Cerebellar cortex (tissue), 1 donor: ENCODE data around the gene THRSP.
"Not testable (repeated sequence)": the region's sequence is repeated elsewhere in the genome, so short reads cannot be mapped to it uniquely, and the experiment has no call there.

Source experiments
- DNase-seq: peaks from one replicate; pipeline ENCODE4 v3.0.0-alpha.2; 2015; ENCODE audit warnings: low spot score

Gene THRSP

DNA sequence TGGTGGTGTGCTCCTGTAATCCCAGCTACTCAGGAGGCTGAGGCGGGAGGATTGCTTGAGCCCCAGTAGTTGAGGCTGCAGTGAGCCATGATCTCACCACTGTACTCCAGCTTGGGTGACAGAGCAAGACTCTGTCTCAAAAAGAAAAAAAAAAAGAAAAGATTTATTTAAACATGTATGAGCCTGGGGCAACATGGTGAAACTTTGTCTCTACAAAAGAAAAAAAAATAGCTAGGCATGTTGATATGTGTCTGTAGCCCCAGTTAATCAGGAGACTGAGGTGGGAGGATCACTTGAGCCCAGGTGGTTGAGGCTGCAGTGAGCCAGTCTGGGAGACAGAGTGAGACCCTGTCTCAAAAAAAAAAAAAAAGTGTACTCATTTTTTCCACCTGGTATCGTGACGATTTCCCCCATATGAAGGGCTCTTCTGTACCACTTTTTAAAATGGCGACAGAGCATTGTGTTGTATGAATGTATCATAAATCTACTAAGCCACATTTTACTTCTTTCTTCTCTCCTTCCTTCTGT is 24.2 kb upstream of the THRSP start:
- no peak for DNase-seq

DNA sequence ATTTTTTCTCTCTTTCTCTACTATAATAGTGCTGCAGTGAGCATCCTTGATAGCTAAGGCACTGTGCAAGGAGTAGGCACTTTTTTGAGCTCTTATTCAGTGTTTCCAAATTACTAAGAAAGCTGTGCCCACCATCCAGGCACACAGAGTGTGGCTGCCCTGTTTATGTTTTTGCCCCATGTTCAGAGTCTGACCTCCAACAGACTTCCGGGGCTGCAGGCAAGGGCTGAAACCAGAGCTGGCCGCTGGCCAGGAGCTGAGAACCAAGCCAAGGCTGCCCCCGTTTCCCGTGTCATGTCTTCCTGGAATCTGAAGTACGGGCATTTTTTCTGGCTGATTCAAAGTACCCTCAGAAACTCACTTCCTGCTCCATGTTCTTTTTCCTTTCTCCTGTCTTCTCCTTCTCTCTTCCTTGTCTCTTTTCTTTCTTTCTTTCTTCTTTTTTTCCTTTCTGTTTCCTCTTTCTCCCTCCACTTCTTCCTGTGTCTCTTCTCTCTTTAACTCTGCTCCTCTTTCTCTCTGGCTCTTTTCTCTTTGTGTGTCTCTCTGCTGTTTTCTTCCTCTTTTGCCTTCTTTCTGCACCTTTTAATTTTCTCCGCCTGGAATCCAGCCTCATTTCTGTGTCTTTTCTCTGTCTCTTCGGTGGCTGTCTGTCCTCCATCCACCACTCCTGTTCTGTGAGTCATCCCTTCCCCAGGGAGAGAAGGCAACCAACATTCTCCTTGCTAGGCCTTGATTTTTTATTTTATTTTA is 23.6 kb upstream of the THRSP start:
- DNase-seq: no peak

DNA sequence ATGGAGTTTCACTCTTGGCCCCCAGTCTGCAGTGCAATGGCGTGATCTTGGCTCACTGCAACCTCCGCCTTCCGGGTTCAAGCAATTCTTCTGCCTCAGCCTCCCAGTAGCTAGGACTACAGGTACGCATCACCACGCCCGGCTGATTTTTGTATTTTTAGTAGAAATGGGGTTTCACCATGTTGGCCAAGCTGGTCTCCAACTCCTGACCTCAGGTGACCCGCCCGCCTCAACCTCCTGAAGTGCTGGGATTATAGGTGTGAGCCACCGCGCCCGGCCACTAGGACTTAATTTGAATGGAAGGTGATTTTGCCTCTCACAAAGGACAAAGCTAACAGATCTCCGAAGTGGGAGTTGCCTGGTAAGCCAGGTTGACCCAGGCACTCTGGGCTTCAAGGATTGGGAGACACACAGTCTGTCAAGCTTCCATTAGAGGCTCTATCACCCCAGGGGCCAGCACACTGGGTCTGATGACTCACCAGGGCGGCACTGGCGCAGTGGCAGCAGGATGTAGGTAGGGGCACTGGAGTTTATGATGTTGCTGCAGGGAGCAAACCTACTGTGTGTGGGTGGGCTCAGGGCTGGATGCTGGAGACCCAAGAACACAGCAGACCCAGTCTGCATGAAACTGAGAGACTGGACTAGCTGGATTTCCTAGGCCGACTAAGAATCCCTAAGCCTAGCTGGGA is 22.8 kb upstream of the THRSP start:
- no peak for DNase-seq

DNA sequence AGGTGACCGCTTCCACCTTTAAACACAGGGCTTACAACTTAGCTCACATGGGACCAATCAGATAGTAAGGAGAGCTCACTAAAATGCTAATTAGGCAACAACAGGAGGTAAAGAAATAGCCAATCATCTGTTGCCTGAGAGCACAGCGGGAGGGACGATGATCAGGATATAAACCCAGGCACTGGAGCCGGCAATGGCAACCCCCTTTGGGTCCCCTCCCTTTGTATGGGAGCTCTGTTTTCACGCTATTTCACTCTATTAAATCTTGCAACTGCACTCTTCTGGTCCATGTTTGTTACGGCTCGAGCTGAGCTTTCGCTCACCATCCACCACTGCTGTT is 22.3 kb upstream of the THRSP start:
- DNase-seq: not testable (repeated sequence)

DNA sequence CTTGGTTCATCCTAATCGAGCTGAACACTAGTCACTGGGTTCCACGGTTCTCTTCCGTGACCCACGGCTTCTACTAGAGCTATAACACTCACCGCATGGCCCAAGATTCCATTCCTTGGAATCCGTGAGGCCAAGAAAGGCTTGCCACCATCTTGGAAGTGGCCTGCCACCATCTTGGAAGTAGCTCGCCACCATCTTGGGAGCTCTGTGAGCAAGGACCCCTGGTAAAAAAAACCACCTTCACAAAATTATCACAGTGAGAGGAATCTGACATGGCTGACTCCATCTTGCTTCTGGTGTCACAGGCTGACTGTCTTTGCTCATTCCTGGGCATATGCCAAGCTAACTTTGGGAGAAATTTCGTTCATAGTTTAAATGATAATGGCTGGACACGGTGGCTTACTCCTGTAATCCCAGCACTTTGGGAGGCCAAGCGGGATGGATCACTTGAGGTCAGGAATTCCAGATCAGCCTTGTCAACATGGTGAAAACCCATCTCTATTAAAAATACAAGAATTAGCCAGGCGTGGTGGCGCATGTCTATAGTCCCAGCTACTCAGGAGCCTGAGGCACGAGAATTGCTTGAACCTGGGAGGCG is 21.7 kb upstream of the THRSP start:
- DNase-seq: no peak

DNA sequence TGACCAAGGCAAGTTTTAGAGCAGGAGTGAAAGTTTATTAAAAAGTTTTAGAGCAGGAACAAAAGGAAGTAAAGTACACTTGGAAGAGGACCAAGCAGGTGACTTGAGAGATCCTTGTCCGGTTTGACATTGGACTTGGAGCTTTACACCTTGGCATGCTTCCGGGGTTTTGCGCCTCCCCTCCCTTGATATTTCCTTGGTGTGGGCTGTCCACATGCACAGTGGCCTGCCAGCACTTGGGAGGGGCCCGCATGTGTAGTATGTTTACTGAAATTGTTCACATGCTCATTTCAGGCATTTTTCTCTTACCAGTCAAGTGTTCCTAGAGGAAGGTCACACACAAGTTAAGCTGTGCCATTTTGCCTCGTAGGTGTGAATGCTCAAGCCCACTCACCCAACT is 19.0 kb upstream of the THRSP start:
- DNase-seq: no peak

DNA sequence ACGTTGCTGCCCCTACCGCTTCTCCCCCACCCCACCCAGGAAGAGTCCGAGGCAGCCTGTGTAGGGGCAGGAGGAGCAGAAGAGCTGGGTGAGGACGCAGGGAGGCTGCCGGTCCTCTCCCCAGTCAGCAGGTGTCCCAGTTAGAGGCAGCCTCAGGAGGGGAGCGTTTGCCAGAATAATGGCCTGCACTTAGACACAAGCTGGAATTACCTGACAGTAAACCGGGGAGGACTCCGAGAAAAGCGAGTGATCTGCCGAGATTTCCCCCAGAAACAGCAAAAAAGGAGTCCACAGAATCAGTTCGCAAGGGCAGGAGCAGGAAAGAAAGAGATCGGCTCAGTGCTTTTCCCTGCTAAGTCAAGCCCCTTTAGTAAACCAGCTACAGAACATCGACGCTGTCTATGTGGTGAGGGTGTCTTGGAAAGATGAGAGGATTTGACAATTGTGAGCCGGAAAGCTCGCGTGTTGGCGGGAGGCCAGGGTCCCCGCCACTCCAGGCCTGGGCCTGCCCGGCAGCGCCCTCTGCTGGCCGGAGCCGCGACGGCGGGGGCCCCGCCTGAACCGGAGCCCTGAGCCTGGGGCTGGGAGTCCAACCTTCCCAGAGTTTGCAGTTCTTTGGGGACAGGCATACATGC is 17.7 kb upstream of the THRSP start:
- peak; percentile 85 for DNase-seq

DNA sequence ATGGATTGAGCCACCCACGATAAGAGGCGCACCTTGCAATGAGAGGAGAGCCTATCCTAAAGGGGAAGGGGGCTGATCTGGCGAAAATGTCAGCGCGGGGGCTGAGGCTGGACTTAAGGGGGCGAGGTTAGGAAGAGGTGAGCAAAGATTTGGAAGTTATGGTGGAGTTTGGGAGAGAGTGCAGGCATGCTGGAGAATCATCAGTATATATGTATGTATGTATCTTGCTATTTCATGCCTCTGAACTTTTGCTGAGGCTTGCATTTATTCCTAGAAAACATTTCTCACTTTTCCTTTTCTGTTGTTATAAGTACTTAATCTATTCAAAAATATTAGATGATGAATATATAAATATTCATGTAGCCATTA is 17.2 kb upstream of the THRSP start:
- no peak for DNase-seq

DNA sequence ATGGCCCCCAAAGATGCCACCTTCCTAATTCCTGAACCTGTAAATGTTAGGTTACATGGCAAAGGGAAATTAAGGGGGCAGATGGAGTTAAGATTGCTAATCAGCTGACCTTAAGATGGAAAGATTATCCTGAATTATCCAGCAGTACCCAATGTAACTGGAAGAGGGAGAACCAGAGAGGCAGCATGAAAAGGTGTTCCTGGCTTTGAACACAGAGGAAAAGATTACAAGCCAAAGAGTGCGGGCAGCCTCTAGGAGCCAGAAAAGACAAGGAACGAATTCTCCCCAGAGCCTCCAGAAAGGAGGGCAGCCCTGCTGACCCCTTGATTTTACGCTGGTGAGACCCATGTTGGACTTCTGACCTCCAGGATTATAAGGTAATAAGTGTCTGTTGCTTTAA is 15.1 kb upstream of the THRSP start:
- DNase-seq: no peak

DNA sequence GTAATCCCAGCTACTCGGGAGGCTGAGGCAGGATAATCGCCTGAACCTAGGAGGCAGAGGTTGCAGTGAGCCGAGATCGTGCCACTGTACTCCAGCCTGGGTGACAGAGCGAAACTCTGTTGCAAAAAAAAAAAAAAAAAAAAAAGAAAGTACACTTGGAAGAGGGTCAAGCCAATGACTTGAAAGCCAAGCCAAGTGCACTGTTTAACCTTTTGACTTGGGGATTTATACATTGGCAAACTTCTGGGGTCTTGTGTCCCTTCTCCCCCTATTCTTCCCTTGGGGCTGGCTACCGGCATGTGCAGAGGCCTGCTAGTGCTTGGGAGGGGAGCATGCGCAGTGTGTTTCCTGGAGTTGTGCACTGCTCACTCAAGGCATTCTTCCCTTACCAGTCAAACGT is 14.3 kb upstream of the THRSP start:
- no peak for DNase-seq

DNA sequence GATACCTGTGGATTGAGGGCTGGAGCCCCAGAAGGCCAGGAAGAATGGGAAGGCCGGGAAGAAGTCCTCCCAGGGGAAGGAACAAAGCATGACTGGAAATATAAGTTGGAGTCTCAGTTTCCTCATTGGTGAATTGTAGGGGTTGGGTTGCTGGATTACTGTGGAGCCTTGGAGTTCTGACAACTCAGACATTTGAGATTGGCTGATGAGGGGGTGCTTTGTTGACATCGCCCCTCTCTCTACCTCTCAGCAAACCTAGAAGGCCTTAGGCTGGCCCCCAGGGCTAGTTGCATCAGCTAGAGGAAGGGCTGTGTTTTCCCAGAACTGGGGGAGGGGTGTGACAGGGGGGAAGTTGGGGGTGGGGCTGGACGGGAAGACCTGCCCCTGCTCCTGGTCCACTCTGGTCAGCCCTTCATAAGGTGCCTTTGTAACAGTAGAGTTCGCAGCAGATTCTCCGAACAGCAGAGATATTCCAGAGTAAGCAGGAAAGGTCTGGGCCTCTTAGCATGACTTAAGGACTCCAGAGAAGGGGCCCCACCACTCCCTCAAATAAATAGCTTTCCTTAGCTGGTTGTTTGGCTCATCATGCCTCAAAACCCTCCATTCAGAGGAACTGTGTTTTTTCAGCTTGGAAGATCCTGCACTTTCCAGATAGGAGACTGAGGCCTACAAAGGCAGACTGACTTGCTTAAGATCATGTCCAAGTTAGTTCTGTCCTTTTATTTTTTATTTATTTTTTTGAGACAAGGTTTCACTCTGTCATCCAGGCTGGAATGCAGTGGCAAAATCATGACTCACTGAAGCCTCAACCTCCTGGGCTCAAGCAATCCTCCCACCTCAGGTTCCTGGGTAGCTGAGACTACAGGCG is 12.5 kb upstream of the THRSP start:
- no peak for DNase-seq

DNA sequence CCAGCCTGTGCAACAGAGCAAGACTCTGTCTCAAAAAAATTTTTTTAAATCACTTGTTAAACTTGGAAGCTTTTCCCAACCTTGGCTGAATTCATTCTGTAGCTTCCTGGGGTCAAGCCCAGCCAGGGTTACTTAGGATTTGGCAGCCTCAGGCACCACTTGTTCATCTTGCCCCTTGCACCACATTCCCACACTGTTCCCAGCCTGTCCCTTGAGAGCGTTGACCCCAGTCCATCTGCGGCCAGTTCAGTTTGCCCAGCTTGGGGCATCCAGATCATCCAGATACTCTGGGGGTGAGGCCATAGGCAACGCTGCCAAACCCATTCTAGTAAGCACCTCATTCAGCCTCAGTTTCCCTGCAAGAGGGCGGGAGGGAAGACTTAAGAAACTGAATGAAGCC is 8.7 kb upstream of the THRSP start:
- no peak for DNase-seq

DNA sequence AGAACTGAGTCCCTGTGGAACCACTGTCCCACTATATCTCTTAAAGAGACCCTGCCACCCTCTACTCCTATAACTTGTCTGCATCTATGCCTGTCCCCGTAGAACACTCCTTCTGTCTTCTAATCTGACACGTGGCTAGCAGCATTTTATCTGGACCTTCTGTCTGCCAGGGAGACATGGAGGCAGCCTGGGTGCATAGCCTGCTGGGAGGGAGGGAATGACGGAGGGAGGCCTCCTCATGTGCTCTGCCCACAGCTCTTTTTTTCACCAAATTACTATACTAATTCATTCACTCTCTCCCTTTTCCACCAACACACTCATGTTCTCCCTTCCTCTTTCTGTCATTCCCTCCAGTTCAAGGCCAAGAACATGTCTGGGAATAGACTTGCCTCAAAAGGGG is 7.6 kb upstream of the THRSP start:
- DNase-seq: no peak

DNA sequence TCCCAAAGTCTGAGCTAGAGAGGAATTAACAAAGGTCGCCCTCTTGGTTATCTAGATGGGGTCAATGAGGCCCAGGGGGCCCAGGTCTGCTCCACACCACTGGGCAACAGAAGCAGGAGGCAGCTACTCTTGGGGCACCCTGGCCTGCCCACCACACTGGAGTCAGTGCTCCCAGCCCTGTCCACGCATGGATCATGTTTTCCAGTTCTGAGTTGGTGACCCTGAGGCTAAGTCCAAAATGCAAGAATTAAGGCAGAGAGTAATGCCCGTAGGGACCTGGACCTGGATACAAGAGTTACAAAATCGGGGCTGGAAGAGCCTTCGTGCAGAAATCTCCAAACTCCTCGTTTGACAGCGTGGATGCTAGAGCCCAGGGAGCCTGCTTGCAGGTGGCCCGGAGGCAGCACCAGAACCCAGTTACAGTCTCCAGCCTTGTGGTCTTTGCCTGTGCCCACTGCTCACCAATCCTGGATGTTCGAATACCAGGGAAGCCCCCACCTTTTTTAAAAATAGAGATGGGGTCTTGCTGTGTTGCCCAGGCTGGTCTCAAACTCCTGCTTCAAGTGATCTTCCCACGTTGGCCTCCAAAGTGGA is 6.1 kb upstream of the THRSP start:
- no peak for DNase-seq

DNA sequence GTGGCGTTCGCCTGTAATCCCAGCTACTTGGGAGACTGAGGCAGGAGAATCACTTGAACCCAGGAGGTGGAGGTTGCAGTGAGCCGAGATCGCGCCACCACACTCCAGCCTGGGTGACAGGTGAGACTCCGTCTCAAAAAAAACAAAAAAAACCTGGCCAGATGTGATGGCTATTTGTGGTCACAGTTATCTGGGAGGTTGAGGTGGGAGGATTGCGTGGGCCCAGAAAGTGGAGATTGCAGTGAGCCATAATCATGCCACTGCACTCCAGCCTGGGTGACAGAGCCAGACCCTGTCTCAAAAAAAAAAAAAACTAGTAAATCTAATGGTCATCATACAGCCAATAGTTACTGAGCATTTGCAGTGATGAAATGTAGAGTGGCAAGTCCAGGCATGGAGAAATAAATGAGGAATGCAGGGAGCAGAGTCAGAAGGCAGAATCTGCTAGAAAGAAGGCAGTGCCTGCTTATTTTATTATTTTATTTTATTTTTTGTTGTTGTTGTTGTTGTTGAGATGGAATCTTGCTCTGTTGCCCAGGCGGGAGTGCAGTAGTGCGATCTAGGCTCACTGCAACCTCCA is 3.8 kb upstream of the THRSP start:
- not testable (repeated sequence) for DNase-seq

DNA sequence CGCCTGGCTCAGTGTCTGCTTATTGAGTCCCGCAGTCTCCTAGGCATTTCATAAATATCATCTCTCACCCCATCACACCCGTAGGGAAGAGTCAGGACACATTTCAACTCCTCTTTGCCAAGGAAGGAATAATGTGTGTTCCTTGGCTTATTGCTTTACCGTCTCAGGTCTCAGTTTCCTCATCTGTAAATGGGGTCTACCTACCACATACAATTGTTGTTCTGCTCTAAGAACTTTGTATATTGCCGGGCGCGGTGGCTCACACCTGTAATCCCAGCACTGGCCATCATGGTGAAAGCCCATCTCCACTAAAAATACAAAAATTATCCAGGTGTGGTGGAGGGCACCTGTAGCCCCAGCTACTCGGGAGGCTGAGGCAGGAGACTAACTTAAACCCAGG is 3.1 kb upstream of the THRSP start:
- no peak for DNase-seq

DNA sequence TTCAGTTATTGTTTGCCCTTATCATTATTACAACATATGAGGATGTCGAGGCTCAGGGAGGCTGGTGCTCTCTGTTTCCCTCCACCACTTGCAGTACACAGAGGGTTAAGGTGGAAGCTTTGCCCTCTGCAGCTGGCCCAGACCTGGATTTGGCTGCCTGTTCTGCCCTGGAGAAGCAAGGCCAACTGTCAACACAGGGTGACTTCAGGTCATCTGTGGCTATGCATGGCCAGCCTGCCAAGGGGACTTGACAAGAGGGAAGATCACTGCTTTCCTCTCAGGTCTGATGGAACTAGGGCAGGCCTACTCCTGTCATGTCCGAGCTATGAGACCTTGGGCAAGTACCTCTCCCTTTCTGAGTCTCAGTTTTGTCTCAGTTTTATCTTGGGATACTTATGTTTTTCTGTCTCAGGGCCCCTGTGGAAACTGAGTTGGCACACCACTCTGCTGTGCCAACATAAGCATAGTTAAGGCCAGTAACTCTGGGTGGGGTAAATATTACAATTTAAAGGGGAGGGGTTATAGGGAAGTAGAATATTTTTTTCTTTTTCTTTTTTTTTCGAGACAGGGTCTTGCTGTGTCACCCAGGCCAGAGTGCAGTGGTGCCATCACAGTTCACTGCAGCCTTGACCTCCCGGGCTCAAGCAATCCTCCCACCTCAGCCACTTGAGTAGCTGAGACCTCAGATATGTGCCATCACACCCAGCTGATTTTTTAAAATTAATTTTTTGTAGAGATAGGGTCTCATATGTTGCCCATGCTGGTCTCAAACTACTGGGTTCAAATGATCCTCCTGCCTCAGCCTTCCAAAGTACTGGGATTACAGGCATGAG is 2.4 kb upstream of the THRSP start:
- DNase-seq: peak; percentile 85

DNA sequence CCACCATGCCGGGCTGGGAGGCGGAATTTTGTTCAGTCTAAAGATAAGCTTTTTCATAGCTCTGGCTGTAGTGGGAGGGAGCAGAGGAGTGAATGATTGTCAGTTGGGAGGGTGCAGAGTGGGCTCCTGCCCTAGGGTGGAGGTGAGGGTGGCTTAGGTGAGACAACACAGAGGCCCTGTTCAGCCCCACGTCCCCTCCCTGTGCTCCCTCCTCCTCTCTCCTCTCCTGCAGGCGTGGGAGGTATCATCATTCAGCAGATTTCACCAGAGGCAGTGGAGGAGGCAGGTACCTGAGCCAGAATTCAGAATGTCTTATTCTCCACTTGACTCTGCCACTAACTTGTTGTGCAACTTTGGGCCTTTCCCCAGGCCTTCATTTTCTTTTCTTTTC is 1.7 kb upstream of the THRSP start:
- no peak for DNase-seq

DNA sequence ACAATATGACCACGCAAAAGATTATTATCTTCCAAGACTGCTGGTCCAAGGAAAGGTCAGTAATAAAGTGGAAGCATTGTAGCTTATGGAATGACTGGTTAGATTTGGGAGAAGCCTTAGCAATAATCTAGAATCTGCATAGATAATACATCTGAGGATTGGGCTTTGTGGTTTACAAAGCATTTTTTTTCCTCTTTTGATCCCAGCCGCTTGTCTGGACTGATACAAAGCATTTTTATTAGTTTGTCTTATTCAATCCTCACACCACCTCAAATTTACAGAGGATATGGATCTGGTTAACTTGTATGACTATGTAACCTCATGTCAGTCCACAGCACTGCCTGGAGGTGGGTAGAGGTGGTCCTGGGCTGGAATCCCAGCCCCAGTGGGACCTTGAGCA is 990 bp upstream of the THRSP start:
- no peak for DNase-seq

DNA sequence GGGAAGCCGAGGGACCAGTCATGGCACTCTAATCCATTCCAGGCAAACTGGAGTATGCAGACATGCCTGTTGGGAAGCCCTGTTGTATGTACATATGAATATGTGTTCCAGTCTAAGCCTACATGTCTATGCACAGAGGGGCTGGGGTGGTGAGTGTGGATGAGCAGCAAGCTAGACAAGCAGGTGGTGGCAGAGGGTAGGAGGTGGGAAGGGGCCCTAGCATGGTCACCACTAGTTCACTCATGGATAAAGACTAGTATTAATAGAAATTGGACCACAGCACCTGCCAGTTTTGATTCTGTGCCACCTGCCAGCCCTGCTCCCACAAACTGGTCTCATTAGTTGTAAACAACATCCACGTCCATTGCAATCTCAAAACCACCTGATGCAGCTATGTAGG is 1.5 kb downstream of the THRSP start:
- DNase-seq: no peak
